GM12892 (cell line): ENCODE results near the gene CDKAL1.

Source experiments
- POLR2A ChIP-seq: IDR thresholded peaks from 2 replicates; pipeline ENCODE4 v1.6.1; 2011; ENCODE audit warnings: low read depth, low read length, control low read depth
- POLR2AphosphoS5 ChIP-seq: IDR thresholded peaks from 2 replicates; pipeline ENCODE4 v1.6.1; 2011; ENCODE audit warnings: low read depth, low read length, control low read depth
- TAF1 ChIP-seq: IDR thresholded peaks from 2 replicates; pipeline ENCODE4 v1.6.1; 2011; ENCODE audit warnings: low read depth, mild to moderate bottlenecking, control low read depth, low read length, borderline replicate concordance

GRCh38 chr6:21273451-21273850, 739.2 kb downstream of the CDKAL1 start:
- TF ChIP-seq POLR2AphosphoS5 (no peak), TAF1 (no peak), POLR2A (no peak)
